HEK293T (cell line): ENCODE measurements around the gene SPATA9.

Experiments used
- CTBP1 ChIP-seq: fragments of 450-650 bp; IDR thresholded peaks from 2 replicates; pipeline ENCODE4 v1.6.1; 2016; ENCODE audit warnings: borderline replicate concordance
- ELF4 ChIP-seq: fragments of 450-650 bp; IDR thresholded peaks from 2 replicates; pipeline ENCODE4 v1.6.1; 2017; ENCODE audit warnings: antibody characterized with exemption
- FOXK2 ChIP-seq: fragments of 450-650 bp; IDR thresholded peaks from 2 replicates; pipeline ENCODE4 v1.6.1; 2016; ENCODE audit warnings: mild to moderate bottlenecking
- FOXM1 ChIP-seq: fragments of 450-650 bp; IDR thresholded peaks from 2 replicates; pipeline ENCODE4 v1.6.1; 2017; ENCODE audit warnings: mild to moderate bottlenecking, borderline replicate concordance
- ZNF384 ChIP-seq: fragments of 450-650 bp; IDR thresholded peaks from 2 replicates; pipeline ENCODE4 v1.6.1; 2016

GRCh38 chr5:95624368-95624767 is 58.4 kb downstream of the SPATA9 start:
- TF ChIP-seq FOXK2: no peak
- TF ChIP-seq FOXM1: no peak
- no peak for TF ChIP-seq ZNF384
- TF ChIP-seq CTBP1: no peak
- no peak for TF ChIP-seq ELF4
